Esophagus (tissue), 2 donors: ENCODE measurements around the gene NTRK2. TPM values are rescaled to one million over a fixed set of nuclear protein-coding genes. Genes with fewer than 3 reads are reported as not detected.

Source experiments
- H3K27ac ChIP-seq, 2 donors: one replicate each; pipeline ENCODE4 v1.5.1; 2013; ENCODE audit warnings: low read depth in 2 of 2, mild to moderate bottlenecking in 2 of 2, inconsistent platforms in 1 of 2, low read length in 1 of 2, moderate library complexity in 1 of 2
- H3K27me3 ChIP-seq, 2 donors: one replicate each; pipeline ENCODE4 v1.6.1; 2013; ENCODE audit warnings: low read length in 2 of 2, control low read depth in 1 of 2, mild to moderate bottlenecking in 1 of 2; ENCODE audit not compliant: insufficient read depth in 2 of 2, control insufficient read depth in 1 of 2
- H3K36me3 ChIP-seq, 2 donors: one replicate each; pipeline ENCODE4 v1.6.1; 2013; ENCODE audit warnings: low read length in 1 of 2; ENCODE audit not compliant: control insufficient read depth in 2 of 2, insufficient read depth in 2 of 2
- H3K4me1 ChIP-seq, 2 donors: one replicate each; pipeline ENCODE4 v1.6.1; 2013; ENCODE audit warnings: low read length in 1 of 2; ENCODE audit not compliant: control insufficient read depth in 2 of 2, insufficient read depth in 2 of 2
- H3K4me3 ChIP-seq, 2 donors: one replicate each; pipeline ENCODE4 v1.5.1; 2013; ENCODE audit warnings: low read length in 2 of 2, mild to moderate bottlenecking in 2 of 2, low read depth in 1 of 2, moderate library complexity in 1 of 2
- H3K9me3 ChIP-seq, 2 donors: one replicate each; pipeline ENCODE4 v1.6.1; 2013; ENCODE audit warnings: mild to moderate bottlenecking in 2 of 2, low read depth in 1 of 2, low read length in 1 of 2, moderate library complexity in 1 of 2; ENCODE audit not compliant: control insufficient read depth in 2 of 2, insufficient read depth in 1 of 2
- WGBS, 2 donors: extraction: QIAGEN DNeasy Blood & Tissue Kit; methylation state at CpG; one replicate each; pipeline ENCODE4 v1.1.7; 2013; 5-methylcytosine and 5-hydroxymethylcytosine counted together
- polyA plus RNA-seq, 2 donors: library from polyadenylated mRNA; stranded (reverse); fragments of 200-250 nt; gene quantifications; one replicate each; pipeline ENCODE4 v1.2.3, GENCODE V29; 2013
- donor health status: healthy with polysubstance abuse.
- donor health status: Bipolar disorder and iron deficiency.

Gene NTRK2
- polyA plus RNA-seq, 2 donors, result 1.2 to 3.6 TPM

DNA sequence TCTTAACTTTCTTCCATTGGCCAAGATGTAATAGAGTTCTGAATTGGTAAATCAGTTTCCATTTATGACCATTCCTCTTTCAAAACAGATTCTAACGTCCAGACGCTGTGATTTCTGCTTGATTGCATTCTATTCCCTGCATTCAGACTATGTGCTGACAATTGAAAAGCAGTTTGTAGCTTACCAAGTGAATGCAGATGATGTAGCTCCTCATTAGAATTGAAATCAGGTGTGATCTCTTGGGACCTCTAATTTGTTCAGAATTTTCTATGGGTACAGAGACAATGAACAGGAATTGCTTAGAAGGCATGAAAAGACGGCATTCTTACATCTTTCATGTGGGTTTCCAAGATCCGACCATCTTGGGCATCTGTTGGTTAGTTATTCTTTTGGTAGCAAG, 191.9 kb downstream of the NTRK2 start:
- Histone ChIP-seq H3K27me3 (no peaks in the 10 kb centered on the region), H3K9me3 (no peaks in the 10 kb centered on the region), H3K36me3 (no peaks in the 10 kb centered on the region), H3K4me3 (no peak overlapping the region), H3K27ac (no peak overlapping the region), H3K4me1 (peaks cover 0 to 4% of the 10 kb centered on the region in 2 donors)
- 88 to 93% methylated on average over 4 of the region's 4 CpGs for WGBS, 2 donors

DNA sequence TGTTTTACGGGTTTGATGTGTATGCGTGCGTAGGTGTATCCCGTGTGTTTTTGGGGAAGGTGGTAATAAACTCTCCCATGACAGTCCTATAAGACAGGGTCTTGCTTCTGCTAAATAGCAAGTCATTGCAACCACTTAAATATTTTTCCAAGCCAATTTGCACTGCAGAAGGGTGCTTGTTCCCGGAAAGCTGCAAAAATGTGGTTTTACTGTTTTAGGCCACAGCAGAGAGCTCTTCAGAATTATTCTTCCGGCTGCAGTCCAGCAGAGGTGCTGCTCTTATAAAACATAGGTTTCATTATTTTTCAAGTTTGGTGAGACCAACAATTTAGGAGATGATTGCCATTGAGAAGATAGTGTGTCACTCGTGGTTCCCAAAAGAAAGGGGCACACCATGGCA, 192.8 kb downstream of the NTRK2 start:
- WGBS, 2 donors, result 85 to 91% methylated on average over 7 of the region's 7 CpGs
- no peak overlapping the region for H3K27ac ChIP-seq

DNA sequence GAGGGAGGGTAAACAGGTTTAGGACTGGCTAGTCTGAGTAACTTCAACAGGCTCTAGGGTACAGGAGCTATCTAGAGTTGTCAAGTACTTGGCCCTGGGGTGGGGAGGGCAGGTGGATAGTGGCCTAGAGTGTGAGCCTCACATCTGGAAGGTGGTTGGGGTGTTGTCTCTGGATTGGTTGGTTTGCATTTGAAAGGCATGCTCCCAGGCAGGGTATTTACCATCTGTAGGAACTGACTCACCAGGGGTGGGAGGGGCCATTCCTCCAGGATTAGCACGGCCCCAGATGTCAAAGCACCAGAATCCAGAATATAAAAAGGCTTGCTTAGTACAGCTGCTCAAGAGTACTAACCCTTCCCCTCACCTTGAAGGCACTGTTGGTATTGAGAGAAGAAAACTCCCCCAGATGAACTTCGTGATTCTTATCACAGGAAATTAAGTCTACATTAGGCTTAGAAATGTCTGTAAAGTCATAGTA, 193.3 kb downstream of the NTRK2 start:
- WGBS, 2 donors, result 14 to 18% methylated on average over 2 of the region's 2 CpGs
- H3K4me1 ChIP-seq, result peaks cover 0 to 4% of the 10 kb centered on the region in 2 donors
- no peak overlapping the region for H3K27ac ChIP-seq

More for the DNA sequence above, 192.8 kb downstream of the NTRK2 start:
- Histone ChIP-seq H3K27me3 (no peaks in the 10 kb centered on the region), H3K4me1 (peaks cover 0 to 4% of the 10 kb centered on the region in 2 donors), H3K9me3 (no peaks in the 10 kb centered on the region), H3K36me3 (no peaks in the 10 kb centered on the region), H3K4me3 (no peak overlapping the region)

DNA sequence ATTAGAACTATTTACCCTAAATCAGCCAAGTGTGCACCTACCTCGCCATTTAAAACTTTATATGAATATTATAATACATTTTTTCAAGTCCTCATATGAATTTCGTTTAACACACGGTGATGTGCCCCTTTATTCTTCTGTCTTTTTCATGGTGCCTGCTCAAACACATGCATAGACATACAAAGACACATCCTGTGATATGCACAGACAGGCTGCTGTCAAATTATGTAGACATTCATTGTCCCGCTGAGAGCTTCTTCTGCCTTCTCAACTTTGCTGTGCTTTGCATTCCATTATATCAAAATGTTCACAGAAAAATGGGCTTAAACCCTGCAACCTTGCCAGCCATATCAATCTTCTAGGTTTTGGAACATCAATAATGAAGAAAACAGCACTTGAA, 193.8 kb downstream of the NTRK2 start:
- Histone ChIP-seq H3K27ac (no peak overlapping the region), H3K4me3 (no peak overlapping the region), H3K4me1 (peaks cover 0 to 4% of the 10 kb centered on the region in 2 donors), H3K36me3 (no peaks in the 10 kb centered on the region), H3K9me3 (no peaks in the 10 kb centered on the region), H3K27me3 (no peaks in the 10 kb centered on the region)
- 53 to 66% methylated on average over 4 of the region's 4 CpGs for WGBS, 2 donors

More for the DNA sequence above, 193.3 kb downstream of the NTRK2 start:
- no peak overlapping the region for H3K4me3 ChIP-seq
- H3K9me3 ChIP-seq, result no peaks in the 10 kb centered on the region
- no peaks in the 10 kb centered on the region for H3K36me3 ChIP-seq
- no peaks in the 10 kb centered on the region for H3K27me3 ChIP-seq

DNA sequence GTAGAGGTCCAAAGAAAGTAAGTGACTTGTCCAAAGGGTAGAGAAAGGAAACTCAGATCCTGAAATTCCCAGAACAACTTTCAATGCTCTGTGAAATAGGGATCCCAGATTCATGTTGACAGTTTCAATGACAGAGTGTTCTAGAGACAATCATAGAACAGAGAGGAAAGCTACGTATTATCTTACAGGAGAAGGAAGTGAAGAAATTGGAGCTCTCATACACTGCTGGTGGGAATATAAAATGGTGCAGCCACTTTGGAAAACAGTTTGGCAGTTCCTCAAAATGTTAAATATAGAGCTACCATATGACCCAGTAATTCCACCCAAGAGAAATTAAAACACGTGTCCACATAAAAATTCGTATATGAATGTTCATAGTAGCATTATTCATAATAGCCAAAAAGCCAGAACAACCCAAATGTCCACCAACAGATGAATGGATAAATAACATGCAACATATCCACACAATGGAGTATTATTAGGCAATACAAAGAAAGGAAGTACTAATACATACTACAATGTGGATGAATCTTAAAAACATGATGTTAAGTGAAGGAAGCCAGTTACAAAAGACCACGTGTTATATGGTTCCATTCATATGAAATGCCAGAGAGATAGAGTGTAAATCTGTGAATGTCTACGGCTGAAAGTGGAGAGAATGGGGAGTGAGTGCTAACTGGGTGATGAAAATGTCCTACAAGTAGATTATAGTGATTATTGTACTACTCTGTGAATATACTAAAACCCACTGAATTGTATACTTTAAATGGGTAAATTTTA, 197.1 kb downstream of the NTRK2 start:
- Histone ChIP-seq H3K4me3 (no peak overlapping the region), H3K9me3 (no peaks in the 10 kb centered on the region), H3K36me3 (no peaks in the 10 kb centered on the region), H3K4me1 (peaks cover 0 to 4% of the 10 kb centered on the region in 2 donors), H3K27ac (no peak overlapping the region), H3K27me3 (no peaks in the 10 kb centered on the region)
- 85 to 86% methylated on average over 5 of the region's 5 CpGs for WGBS, 2 donors

DNA sequence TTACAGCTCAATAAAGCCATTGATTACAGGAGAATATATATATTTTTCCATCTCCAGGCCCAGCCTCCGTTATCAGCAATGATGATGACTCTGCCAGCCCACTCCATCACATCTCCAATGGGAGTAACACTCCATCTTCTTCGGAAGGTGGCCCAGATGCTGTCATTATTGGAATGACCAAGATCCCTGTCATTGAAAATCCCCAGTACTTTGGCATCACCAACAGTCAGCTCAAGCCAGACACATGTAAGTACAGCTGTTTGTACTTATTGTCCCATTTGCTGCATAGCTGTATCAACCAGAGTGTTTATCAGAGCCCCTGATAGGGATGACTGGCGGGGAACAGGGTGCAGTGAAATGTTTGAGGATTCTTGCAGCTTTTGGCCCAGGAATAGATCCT, 197.7 kb downstream of the NTRK2 start:
- Histone ChIP-seq H3K36me3 (no peaks in the 10 kb centered on the region), H3K4me1 (peaks cover 0 to 4% of the 10 kb centered on the region in 2 donors), H3K4me3 (no peak overlapping the region), H3K9me3 (no peaks in the 10 kb centered on the region), H3K27me3 (no peaks in the 10 kb centered on the region), H3K27ac (no peak overlapping the region)
- 86 to 87% methylated on average over 3 of the region's 3 CpGs for WGBS, 2 donors

DNA sequence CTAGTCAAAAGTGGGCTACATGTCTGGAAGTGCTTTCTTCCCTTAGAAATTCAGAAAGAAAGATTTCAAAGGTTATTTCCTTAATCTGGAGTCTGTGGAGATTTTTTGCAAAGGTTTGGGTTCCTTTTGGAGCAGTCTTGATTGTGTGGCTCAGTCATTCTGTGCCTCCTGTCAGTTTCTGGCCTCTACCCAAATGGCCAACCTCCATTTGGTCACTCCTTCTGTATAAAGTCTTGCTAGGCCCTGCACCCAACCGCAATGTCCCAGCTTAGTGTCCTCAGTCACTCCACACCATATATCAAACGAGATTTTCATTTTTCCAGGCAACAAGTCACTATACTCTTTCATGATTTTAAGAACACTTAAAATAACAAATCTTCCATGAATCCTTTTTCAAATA, 199.6 kb downstream of the NTRK2 start:
- WGBS, 2 donors, result 91 to 96% methylated on average over 2 of the region's 2 CpGs
- Histone ChIP-seq H3K4me1 (no peaks in the 10 kb centered on the region), H3K36me3 (no peaks in the 10 kb centered on the region), H3K9me3 (no peaks in the 10 kb centered on the region), H3K4me3 (no peak overlapping the region), H3K27me3 (no peaks in the 10 kb centered on the region), H3K27ac (no peak overlapping the region)

DNA sequence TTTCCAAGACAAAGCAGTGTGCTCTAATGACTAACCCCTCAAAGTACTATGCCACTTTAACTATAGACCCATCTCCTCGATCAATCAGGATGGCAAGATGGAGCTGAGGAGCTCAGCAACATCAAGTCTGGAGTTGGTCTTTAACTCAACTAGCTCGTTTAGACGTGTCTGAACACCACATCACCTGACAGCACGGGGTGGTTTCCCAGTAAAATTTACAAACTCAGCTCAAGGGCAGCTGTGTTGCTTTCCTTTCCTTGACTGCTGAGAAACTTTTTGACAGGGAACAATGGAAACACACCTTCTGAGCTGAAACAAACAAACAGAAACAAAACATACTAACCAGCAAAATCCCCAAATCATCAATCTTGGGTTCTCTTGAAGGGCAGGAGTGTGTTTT, 202.5 kb downstream of the NTRK2 start:
- Histone ChIP-seq H3K4me1 (no peaks in the 10 kb centered on the region), H3K27me3 (no peaks in the 10 kb centered on the region), H3K4me3 (no peak overlapping the region), H3K36me3 (no peaks in the 10 kb centered on the region), H3K9me3 (no peaks in the 10 kb centered on the region), H3K27ac (no peak overlapping the region)
- WGBS, 2 donors, result 54 to 56% methylated on average over 4 of the region's 4 CpGs

DNA sequence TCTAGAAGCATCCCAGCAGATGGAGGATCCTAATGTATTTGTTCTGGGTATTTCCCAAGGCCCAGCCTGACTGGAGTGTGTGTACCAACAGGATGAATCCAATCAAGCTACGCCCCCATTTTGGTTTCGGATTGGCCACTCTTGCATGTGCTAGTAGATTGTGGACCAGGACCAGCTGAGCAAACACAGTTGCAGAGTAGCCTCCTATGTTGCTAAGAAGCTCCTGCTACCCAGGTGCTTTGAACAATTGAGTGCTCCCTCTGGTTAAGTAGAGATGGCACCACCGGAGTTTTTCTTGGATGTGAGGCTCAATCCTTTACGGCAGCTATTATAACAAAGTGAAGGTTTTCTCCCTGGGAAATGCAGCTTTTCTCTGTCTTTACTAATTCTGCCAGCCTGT, 204.5 kb downstream of the NTRK2 start:
- 95% methylated on average over 4 of the region's 4 CpGs for WGBS, 2 donors
- H3K27me3 ChIP-seq, result no peaks in the 10 kb centered on the region
- H3K4me1 ChIP-seq, result no peaks in the 10 kb centered on the region
- no peak overlapping the region for H3K4me3 ChIP-seq
- no peak overlapping the region for H3K27ac ChIP-seq
- H3K9me3 ChIP-seq, result no peaks in the 10 kb centered on the region
- H3K36me3 ChIP-seq, result no peaks in the 10 kb centered on the region

DNA sequence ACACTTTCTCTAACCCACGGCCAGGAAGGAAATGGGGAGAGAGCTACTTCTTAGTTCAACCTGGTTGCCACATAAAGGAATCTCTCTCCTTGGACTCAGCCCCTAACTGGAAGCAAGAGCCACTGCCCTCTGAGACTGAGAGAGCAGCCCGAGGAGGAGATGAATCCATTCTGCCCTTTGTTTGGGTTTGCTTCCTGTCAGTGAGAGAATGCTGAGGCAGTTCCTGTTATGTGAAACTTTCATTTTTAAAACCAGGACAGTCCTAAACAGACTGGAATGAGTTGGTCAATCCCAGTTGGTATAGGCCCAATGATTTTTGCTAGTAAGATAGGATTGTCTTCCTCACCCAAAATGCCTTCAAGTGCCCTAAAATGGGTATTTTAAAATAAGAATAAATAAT, 205.1 kb downstream of the NTRK2 start:
- Histone ChIP-seq H3K27me3 (no peaks in the 10 kb centered on the region), H3K27ac (no peak overlapping the region), H3K4me1 (no peaks in the 10 kb centered on the region), H3K36me3 (no peaks in the 10 kb centered on the region), H3K9me3 (no peaks in the 10 kb centered on the region), H3K4me3 (no peak overlapping the region)
- 43 to 49% methylated on average over 2 of the region's 2 CpGs for WGBS, 2 donors
